ENCODE results near the gene TSC1.
A peak's percentile ranks its signal among the peaks of the same experiment; 100 is the strongest.

Gene TSC1

GRCh38 chr9:132945186-132946130 is 1.0 kb upstream of the TSC1 start:
- TF ChIP-seq CTCF (IDR thresholded peaks at IDR 0.05; ENCODE audit: low read depth, low read length), result no peak
- H3K4me3 ChIP-seq (ENCODE audit: low read depth, low read length), result peak overlapping the region; percentile 86

GRCh38 chr9:132943651-132944293 is 644 bp downstream of the TSC1 start:
- TF ChIP-seq CTCF (IDR thresholded peaks at IDR 0.05; ENCODE audit: low read depth, low read length), result no peak
- H3K4me3 ChIP-seq (ENCODE audit: low read depth, low read length), result peak overlapping the region; percentile 86

- no peak for TF ChIP-seq CTCF (IDR thresholded peaks at IDR 0.05; ENCODE audit: low read depth, low read length)
- peak overlapping the region; percentile 86 for H3K4me3 ChIP-seq (ENCODE audit: low read depth, low read length)
These were observed 1.8 kb downstream of the TSC1 start for GRCh38 chr9:132942541-132943182.

GRCh38 chr9:132939169-132939568 is 5.2 kb downstream of the TSC1 start:
- no peak for TF ChIP-seq CTCF (IDR thresholded peaks at IDR 0.05; ENCODE audit: low read depth, low read length)
- H3K4me3 ChIP-seq (ENCODE audit: low read depth, low read length), result no peak overlapping the region

GRCh38 chr9:132937463-132937901 is 6.9 kb downstream of the TSC1 start:
- TF ChIP-seq CTCF (IDR thresholded peaks at IDR 0.05; ENCODE audit: low read depth, low read length), result no peak
- H3K4me3 ChIP-seq (ENCODE audit: low read depth, low read length), result no peak overlapping the region

GRCh38 chr9:132935026-132935425 is 9.4 kb downstream of the TSC1 start:
- no peak for TF ChIP-seq CTCF (IDR thresholded peaks at IDR 0.05; ENCODE audit: low read depth, low read length)
- H3K4me3 ChIP-seq (ENCODE audit: low read depth, low read length), result no peak overlapping the region

Data from WI38 (cell line).